Daoy (cell line): ENCODE data around the gene KRT33B. TPM values are rescaled to one million over a fixed set of nuclear protein-coding genes. Genes with fewer than 3 reads are reported as not detected.
A peak's percentile ranks its signal among the peaks of the same experiment; 100 is the strongest.
"Not testable (repeated sequence)": the region's sequence is repeated elsewhere in the genome, so short reads cannot be mapped to it uniquely, and the experiment has no call there.

Source experiments
- DNase-seq: peaks from one replicate; pipeline ENCODE4 v3.0.0-alpha.2; 2015; ENCODE audit warnings: low read depth
- total RNA-seq: library from RNA; depleted of rRNA; stranded (reverse); fragments of >200 nt; shearing (Covaris generic); gene quantifications from 2 replicates; pipeline ENCODE4 v1.2.3, GENCODE V29; 2014

The KRT33B gene
- total RNA-seq, 1 experiment from 2014 or later: not detected

DNA sequence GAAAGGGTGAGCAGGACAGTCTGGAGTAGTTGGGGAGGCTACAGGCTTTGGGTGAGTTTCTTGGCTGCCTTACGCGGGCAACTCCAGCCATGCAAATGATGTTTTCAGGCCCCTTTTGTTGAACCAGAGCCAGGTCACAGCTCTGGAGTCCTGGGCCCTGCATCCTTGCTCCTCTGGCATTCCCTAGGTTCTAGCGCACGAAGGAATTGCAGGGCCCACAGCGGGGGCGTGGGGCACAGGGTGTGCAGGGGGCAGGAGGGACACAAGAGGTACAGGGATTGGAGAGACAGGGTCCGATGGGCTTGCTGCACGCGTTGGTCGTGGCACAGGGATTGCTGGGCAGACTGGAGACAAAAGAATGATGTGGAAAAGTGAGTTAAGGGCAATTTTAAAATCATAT is 24.2 kb upstream of the KRT33B start:
- no peak for DNase-seq

DNA sequence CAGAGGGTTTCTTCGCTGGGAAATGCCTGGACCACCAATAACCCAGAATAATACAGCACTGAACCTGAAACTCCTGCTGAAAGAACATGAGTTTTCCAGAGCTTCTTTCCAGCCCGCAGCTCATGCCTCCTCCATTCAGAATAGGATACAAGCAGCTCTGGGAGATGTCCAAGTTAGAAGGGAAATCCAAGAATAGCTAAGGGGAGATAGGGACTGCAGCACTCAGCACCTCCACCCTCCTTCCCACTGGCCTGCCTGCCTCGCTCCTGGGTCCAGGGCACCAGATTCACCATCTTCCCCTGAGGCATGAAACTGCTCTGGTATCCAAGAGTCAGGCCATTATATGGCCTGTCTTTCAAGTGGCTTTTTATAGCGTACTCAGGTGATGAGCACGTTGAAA is 23.7 kb upstream of the KRT33B start:
- DNase-seq: no peak

DNA sequence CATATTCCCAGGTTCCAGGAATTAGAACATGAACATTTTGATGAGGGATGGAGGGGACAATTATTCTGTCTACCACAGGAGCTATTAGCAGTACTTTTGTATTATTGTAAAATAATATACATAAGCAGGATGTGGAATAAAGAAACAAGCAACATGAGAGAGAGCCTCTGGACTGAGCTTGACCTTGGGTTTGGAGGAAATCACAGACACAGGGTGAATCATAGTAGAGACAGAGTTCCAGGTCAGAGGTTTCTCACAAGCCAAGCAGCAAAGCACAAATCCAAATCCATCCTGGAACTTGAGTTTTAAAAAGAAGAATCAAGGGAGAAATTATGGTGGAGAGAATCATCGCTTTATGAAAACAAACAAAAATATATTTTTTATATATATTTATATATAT is 22.7 kb upstream of the KRT33B start:
- DNase-seq: no peak

DNA sequence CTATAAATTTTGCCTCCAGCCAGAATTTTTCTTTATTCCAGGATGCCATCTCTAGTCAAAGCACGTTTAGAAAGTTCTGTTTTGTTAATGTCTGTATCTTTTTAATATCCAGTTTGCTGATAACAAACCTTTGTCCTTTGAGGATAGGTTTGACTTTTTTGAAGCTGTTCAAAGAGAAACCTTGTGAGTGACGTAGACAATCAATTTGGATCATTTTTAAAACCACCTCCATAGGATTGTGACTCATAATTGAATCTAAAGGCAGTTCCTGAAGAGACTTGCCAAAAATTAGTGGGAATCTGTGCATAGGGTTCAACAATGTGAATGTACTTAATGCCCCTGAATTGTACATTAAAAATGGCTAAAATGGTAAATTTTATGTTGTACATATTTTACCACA is 21.9 kb upstream of the KRT33B start:
- no peak for DNase-seq

DNA sequence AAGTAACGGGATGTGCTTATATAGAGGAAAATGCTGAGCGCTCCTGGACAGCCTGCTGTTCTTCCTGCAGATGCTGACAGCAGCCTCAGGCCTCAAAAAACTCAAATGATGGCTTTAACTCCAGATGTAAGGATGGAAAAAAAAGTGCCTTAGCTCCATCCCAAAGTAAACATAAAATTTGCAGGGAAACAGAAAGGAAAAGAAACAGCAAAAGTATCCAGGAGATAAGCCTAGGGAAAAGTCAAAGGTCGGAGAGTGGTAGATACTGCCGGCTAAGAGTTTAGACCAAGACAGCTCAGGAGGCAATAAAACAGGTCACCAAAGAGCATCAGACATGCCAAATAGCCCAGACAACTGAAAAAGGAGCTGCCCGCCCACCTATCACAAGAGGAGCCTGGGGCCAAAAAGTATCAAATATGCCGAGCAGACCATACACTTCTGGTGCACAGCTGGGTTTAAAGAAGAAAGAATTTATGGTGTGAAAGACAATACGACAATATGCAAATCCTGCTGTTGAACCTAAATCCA is 20.9 kb upstream of the KRT33B start:
- DNase-seq: no peak

DNA sequence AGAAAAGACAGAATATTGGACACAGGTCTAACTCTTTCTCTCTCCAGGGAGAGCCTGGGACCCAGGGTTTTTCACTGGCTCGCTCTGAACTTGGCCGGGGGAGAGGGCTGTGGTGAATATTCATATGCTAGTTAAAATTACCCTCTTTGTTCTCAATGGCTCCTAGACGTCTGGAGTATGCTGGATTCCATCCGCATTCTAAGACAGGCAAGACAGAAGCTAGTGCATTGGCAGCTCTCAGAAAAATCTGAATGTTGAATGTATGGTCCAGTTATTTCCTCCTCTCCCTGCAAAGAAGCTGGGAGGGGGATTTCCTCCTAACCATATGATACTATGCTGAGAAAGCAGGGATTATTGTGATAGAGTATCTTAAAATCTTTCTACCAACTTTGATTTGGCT is 18.1 kb upstream of the KRT33B start:
- DNase-seq: no peak

DNA sequence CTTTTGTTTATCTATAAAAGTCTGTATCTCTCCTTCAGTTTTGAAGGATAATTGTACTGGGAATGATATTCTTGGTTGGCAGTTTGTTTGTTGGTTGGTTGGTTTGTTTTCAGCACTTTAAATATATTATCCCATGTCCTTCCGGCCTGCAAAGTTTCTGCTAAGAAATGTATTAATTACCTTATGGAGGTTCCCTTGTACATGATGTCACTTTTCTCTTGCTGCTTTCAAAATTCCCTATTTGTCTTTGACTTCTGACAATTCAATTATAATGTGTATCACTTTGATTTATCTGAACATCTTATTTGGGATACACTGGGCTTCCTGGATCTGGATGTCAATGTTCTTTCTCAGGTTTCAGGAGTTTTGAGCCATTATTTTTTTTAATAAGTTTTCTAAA is 16.6 kb upstream of the KRT33B start:
- no peak for DNase-seq

DNA sequence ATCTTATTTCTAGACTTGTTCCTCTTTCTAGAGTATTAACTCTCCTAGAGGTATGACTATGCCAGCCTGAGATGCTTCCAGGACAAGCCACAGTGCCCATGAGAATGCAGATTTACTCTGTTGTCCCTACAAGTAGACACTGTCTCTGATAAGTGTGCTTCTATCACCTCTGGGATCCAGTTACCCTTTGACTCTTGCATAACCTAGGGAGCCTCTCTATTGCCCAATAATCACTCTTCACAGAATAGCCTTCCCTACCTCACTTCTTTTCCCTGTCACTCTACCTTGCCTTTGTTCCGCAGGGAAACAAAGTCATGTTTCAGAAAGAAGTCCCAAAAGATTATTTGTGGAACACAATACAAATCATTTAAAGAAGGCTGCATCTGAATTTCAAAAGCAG is 14.1 kb upstream of the KRT33B start:
- DNase-seq: no peak

DNA sequence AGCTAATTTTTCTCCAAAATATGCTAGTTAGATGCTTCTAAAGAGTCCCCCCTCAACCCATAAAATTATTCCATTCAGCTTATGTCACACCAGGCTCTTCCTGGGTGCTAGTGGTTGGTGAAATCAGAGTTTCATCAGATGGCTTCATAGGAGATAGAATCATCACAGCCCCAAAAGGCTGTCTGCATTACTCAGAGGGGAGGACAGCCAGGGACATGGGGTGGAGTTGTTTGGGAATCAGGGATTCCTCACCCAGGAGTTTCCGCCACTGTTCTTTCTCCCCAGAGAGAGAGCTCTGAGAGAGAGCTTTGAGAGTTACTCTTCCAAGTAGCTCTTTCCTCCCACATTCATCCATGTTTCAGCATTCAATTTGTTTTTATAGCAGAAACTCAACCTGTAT is 12.8 kb upstream of the KRT33B start:
- no peak for DNase-seq

DNA sequence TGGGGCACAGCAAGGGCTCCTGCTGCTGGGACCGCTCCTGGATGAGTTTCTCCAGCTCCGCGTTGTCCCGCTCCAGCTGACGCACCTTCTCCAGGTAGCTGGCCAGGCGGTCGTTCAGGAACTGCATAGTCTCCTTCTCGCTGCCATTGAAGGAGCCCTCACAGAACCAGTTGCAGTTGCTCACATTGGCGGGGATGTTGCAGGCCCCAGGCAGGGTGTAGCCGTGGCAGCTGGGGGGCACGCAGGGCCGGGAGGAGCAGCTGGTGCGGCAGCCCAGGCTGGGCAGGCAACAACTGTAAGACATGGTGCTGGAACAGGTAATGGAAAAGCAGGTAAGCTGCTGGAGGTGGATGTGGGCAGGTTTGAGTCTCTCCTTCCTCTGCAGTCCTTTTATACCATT is 12.3 kb upstream of the KRT33B start, which contains the start of gene KRT34:
Gene KRT34 (minus strand): TSS at position 364 of the 400 bp plus-strand sequence. CDS start 60 bp downstream, at position 304.
- DNase-seq: not testable (repeated sequence)

DNA sequence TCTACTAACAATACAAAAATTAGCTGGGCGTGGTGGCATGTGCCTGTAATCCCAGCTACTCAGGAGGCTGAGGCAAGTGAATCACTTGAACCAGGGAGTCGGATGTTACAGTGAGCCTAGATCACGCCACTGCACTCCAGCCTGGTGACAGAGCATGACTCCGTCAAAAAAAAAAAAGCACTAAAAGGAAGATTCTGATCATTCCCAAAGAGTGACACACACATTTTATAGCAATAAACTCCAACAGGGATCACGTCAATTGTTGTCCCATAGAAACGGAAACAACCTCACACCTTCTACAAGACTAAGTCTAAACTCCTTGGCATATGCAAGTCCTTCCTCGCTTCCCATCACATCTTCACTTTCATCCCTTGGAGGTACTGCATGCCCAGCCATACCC is 10.5 kb upstream of the KRT33B start:
- DNase-seq: peak; percentile 74

DNA sequence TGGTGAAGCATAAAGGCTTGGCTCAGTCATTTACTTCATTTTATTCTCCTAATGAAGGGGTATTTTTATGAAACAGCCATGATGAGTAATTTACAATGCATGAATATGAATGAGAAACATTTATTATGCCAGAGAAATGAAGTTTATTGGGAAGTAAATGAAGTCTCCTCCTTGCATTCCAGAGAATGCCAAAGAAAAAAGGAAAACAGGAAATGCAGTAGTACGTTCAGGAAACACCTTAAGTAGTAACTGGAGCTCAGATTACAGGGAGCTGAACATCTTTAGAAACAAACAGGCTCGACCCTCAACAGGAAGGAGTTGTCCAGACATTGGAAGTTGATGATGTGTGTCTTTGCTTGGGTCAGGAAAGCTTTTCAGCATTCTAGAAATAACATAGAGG is 7.9 kb upstream of the KRT33B start:
- DNase-seq: no peak

DNA sequence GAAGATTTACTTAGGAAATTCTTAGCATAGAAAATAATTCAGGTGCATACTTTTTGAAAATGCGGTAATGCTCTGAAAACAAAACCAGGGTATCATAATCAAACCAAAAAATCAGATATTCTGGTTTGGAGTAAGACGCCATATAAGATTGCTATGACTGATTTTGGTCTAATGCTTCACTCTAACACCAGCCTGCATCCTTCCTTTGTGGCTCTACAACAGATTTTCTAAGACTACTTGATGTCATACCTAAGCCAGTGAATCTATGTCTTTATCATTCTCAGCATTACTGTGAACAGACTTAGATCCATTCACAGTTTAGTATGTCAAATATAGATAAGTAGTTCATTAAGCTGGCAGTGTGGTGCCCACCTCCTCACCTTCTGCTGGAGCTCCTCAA is 590 bp downstream of the KRT33B start:
- no peak for DNase-seq

DNA sequence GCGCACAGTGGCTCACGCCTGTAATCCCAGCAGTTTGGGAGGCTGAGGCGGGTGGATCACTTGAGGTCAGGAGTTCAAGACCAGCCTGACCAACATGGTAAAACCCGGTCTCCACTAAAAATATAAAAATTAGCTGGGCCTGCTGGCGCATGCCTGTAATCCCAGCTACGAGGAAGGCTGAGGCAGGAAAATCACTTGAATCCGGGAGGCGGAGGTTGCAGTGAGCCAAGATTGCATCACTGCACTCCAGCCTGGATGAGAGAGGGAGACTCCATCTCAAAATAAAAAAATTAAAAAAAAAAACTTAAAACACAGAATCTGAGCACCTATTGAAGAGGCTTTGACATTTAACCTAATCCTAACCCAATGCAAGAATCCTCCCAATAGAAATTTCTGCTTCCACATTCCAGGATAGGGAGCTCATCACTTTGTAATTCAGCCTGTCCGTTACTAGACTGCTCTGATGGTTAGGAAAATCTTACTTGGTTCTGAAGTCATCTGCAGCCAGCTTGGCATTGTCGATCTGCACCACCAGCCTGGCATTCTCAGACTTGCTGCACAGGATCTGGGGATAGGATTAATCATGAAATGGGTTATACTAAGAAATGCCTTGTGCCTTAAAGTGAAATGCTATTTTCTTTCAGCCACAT is 2.1 kb downstream of the KRT33B start:
- DNase-seq: peak; percentile 11

DNA sequence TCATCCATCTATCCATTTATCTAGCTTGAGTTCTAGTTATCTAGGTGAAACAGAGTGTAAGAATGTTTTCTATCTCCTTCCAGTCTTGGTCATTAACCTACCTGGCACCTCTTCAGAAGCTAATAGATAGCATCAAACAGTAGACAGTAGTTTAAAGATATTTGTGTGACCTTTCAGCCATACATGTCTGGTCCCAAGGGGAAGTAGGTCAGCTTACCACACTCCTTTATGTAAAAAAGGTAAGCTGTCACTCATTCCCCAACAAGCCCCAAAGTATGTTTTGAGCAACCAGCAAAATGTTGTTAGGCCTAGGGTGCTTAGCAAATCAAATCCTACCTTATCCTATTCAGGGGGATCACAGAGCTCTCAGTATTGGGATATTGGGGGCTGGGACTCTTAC is 3.5 kb downstream of the KRT33B start:
- DNase-seq: no peak

DNA sequence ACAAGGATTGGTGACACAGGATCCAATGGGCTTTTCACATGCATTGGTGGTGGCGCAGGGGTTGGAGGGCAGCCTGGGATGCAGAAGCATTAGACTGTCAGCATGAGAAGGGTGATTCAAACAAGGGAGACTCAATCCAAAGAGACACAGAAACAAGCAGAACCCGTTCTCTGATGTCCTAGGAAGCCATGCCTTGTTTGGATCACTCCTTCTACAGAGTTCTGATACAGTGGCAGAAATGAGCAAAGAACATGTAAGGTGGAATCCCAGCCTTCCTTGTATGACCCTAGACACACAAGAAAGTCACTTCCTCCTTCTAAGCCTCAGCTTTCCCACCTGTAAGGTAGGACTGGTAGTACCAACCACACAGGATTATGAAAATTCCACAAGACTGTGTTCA is 5.7 kb downstream of the KRT33B start:
- DNase-seq: no peak

DNA sequence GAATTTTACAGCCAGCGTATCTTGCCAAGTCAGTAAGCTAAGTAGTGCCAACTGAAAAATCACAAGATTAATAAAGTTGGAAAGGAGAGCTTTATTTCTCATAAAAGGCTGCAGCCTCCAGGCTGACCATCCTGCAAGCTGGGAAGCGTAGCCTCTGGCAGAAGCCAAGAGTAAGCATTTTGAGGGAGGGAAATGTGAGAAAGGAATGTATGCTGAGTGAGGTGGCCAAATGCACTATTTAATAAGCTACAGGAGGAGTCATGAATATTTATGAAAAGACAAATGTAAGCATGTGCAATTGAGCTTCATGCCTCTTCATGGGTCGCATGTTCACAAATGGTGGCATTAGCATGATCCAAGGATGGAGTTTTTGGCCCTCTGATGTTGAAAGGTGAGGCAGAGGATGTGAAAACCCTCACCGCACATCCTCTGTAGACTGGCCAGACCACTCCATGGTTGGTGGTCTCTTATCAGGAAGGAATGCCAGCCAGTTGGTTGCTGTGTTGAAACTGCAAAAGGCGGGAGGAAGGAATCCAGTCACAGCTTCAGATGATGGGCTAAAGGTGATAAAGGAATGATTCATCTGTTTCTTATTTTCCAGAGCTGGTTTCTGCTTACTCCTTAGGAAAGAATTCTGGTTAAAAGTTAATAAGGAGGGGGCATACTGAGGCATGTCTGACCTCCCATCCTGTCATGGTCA is 9.2 kb downstream of the KRT33B start:
- DNase-seq: peak; percentile 86

DNA sequence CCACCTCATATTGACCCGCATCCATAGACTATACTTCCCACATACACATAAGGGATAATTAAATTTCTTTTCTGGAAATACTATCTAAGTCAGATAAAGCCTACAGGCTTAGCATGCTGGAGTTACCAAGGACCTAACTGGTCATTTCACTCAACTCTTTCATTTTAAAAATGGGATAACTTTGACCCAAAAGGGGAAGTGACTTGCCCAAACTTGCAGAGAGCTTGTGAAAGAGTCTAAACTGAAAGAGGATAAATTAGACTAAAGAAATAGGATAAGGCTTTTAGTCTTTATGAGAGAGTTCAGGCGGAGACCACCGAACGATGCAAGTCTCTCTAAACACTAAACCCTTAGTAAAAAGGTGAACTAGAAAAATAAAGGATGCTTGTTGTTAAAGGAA is 15.1 kb downstream of the KRT33B start:
- no peak for DNase-seq

DNA sequence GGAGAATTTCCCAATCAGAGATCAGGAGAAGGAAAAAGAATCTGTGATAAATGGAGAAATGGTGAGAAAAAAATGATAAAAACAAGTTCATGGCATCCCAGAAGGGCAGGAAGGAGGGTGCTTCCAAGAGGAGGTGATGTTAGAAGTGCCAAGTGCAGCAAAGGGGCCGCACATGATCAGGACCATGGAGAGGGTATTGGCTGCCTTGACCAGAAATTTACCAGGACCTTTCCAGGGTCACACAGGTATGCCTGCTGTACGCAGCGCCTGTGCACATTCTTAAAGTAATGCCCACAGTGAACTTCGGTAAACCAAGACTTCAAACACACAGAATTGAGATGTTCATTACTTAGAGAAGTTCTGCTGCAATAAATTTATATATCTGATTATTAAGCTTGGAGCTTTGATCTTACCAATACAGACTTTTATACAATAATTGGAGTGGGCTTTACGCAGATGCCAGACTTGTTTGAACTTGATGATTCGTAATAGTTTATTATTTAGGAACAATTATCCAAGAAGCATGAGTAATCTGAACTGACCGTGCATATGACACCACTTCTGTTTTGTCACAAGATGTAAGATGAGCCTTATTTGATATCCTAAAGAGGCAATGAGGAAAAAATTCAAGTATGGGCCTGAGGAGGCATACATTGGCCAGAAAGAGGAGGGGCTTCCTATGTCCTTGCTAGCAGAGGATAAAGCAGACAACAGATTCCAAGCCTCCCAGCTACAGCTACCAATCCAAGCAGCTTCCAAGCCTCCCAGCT is 16.8 kb downstream of the KRT33B start:
- DNase-seq: no peak

DNA sequence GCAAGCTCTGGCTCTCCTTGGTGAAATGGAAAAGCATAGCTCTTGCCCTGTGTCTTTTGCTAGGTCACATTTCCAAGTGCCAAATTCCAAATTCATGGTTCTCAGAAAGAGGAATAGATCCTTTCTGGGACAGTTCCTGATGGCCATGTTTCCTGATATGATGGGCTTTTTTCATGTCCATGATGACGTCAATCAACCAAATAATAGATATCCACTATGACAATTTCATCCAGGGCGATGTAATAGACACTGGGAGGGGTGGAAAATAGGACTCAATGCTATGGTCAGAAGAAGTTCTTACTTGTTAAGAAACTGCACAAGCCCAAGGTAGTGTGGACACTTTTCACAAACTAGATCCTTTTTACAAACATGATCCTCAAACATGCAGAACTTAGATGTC is 18.4 kb downstream of the KRT33B start:
- DNase-seq: no peak

DNA sequence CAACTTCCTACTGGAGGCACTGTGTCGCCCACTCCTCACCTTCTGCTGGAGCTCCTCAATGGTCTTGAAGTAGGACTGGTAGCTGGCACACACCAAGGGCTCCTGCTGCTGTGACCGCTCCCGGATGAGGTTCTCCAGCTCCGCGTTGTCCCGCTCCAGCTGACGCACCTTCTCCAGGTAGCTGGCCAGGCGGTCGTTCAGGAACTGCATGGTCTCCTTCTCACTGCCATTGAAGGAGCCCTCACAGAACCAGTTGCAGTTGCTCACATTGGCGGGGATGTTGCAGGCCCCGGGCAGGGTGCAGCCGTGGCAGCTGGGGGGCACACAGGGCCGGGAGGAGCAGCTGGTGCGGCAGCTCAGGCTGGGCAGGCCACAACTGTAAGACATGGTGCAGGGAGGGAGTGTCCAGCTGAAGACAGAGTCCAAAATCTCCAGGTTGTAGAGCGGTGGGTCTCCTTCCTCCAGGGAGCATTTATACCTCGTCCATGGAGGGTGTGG is 19.2 kb downstream of the KRT33B start, which contains the start of gene KRT33A:
Gene KRT33A (minus strand): TSS at position 448 of the 498 bp plus-strand sequence. CDS start 61 bp downstream, at position 387.
- not testable (repeated sequence) for DNase-seq
